ENCODE measurements around the gene PAK1. TPM values are rescaled to one million over a fixed set of nuclear protein-coding genes. Genes with fewer than 3 reads are reported as not detected.
A peak's percentile ranks its signal among the peaks of the same experiment; 100 is the strongest.
"Not testable (repeated sequence)": the region's sequence is repeated elsewhere in the genome, so short reads cannot be mapped to it uniquely, and the experiment has no call there.

The PAK1 gene
- total RNA-seq: 100 to 1,000 TPM; 110 to 124 TPM
- long read RNA-seq, transcript PAK1-202 (15 exons, 3,737 nt): major isoform, 95 of 219 reads
- long read RNA-seq, transcript PAK1-201 (16 exons, 2,543 nt): minor isoform, 17 of 219 reads
- long read RNA-seq, partial matches to known transcripts: 50 of 219 reads
- long read RNA-seq, other reads (novel, unspliced or antisense): 57 of 219 reads

GRCh38 chr11:77473801-77474683, at the start of gene PAK1:
Gene PAK1 (minus strand): TSS chr11:77474094. CDS start chr11:77392520, 81,574 bp downstream.
- intact Hi-C loops (cut with DNase I, micrococcal nuclease): no loop called here
- DNase-seq: peak; percentile 95
- ATAC-seq: peak; percentile 73

GRCh38 chr11:77522215-77522614, 48.3 kb upstream of the PAK1 start:
- ATAC-seq: no peak
- intact Hi-C loops (cut with DNase I, micrococcal nuclease): no loop called here
- DNase-seq: no peak

GRCh38 chr11:77519847-77520246, 46.0 kb upstream of the PAK1 start:
- DNase-seq (no peak), ATAC-seq (no peak)
- intact Hi-C loops (cut with DNase I, micrococcal nuclease): no loop called here

GRCh38 chr11:77518471-77518870, 44.6 kb upstream of the PAK1 start:
- ATAC-seq (no peak), DNase-seq (no peak)
- intact Hi-C loops (cut with DNase I, micrococcal nuclease): no loop called here

- DNase-seq (no peak), ATAC-seq (no peak)
Observed at GRCh38 chr11:77517753-77518152, 43.9 kb upstream of the PAK1 start.

GRCh38 chr11:77517226-77517625, 43.3 kb upstream of the PAK1 start:
- DNase-seq (no peak), ATAC-seq (no peak)
- intact Hi-C loops (cut with DNase I, micrococcal nuclease): no loop called here

More at GRCh38 chr11:77517753-77518152, 43.9 kb upstream of the PAK1 start:
- intact Hi-C loops (cut with DNase I, micrococcal nuclease): no loop called here

- intact Hi-C loops (cut with DNase I, micrococcal nuclease): no loop called here
- ATAC-seq (peak; percentile 100), DNase-seq (peak in 1 of 2 donors; percentile 34)
Observed at GRCh38 chr11:77515483-77515882, 41.6 kb upstream of the PAK1 start.

- ATAC-seq (peak; percentile 6), DNase-seq (no peak)
- intact Hi-C loops (cut with DNase I, micrococcal nuclease): no loop called here
Observed at GRCh38 chr11:77515063-77515462, 41.2 kb upstream of the PAK1 start.

GRCh38 chr11:77512092-77512491, 38.2 kb upstream of the PAK1 start:
- no peak for ATAC-seq
- intact Hi-C loops (cut with DNase I, micrococcal nuclease): no loop called here
- DNase-seq: no peak

- no peak for ATAC-seq
- DNase-seq: no peak
- intact Hi-C loops (cut with DNase I, micrococcal nuclease): no loop called here
Observed at GRCh38 chr11:77510851-77511250, 37.0 kb upstream of the PAK1 start.

GRCh38 chr11:77510095-77510494, 36.2 kb upstream of the PAK1 start:
- DNase-seq: no peak
- ATAC-seq: no peak
- intact Hi-C loops (cut with DNase I, micrococcal nuclease): no loop called here

GRCh38 chr11:77508019-77508418, 34.1 kb upstream of the PAK1 start:
- DNase-seq (no peak), ATAC-seq (no peak)
- intact Hi-C loops (cut with DNase I, micrococcal nuclease): no loop called here

GRCh38 chr11:77506857-77507256, 33.0 kb upstream of the PAK1 start:
- DNase-seq (peak; percentile 63 to 71), ATAC-seq (peak; percentile 90)
- intact Hi-C loops (cut with DNase I, micrococcal nuclease): no loop called here

GRCh38 chr11:77505956-77506355, 32.1 kb upstream of the PAK1 start:
- no peak for ATAC-seq
- no peak for DNase-seq
- intact Hi-C loops (cut with DNase I, micrococcal nuclease): no loop called here

- ATAC-seq (peak; percentile 24), DNase-seq (no peak)
- intact Hi-C loops (cut with DNase I, micrococcal nuclease): no loop called here
Observed at GRCh38 chr11:77503006-77503405, 29.1 kb upstream of the PAK1 start.

GRCh38 chr11:77502346-77502905, 28.5 kb upstream of the PAK1 start:
- DNase-seq (no peak), ATAC-seq (no peak)
- intact Hi-C loops (cut with DNase I, micrococcal nuclease): no loop called here

- intact Hi-C loops (cut with DNase I, micrococcal nuclease): no loop called here
- DNase-seq (no peak), ATAC-seq (peak; percentile 37)
Observed at GRCh38 chr11:77501758-77502157, 27.9 kb upstream of the PAK1 start.

GRCh38 chr11:77497368-77497767, 23.5 kb upstream of the PAK1 start:
- ATAC-seq (no peak), DNase-seq (no peak)
- intact Hi-C loops (cut with DNase I, micrococcal nuclease): no loop called here

- intact Hi-C loops (cut with DNase I, micrococcal nuclease): no loop called here
- no peak for ATAC-seq
- DNase-seq: no peak
Observed at GRCh38 chr11:77495526-77495925, 21.6 kb upstream of the PAK1 start.

- DNase-seq; intact Hi-C loops (cut with DNase I, micrococcal nuclease); ATAC-seq: not testable (repeated sequence)
Observed at GRCh38 chr11:77490035-77490434, 16.1 kb upstream of the PAK1 start.

Data from left colon (tissue), 2 donors.